MM.1S (cell line): ENCODE results near the gene RSBN1.
"Not testable (repeated sequence)": the region's sequence is repeated elsewhere in the genome, so short reads cannot be mapped to it uniquely, and the experiment has no call there.

Source experiments
- DNase-seq: peaks from one replicate; pipeline ENCODE4 v3.0.0-alpha.2; 2015
- H2AFZ ChIP-seq: fragments of 300-600 bp; sonication (generic); 2 replicates; pipeline ENCODE4 v1.6.0; 2016; ENCODE audit warnings: antibody characterized with exemption, low read length
- H3F3A ChIP-seq: fragments of 300-600 bp; sonication (generic); 2 replicates; pipeline ENCODE4 v1.6.1; 2016; ENCODE audit warnings: mild to moderate bottlenecking, antibody characterized with exemption, low read length, moderate library complexity, mixed read lengths; ENCODE audit not compliant: insufficient read depth
- H3K27ac ChIP-seq: fragments of 300-600 bp; sonication (generic); 2 replicates; pipeline ENCODE4 v1.5.1; 2016; ENCODE audit warnings: mild to moderate bottlenecking, low read length
- H3K27me3 ChIP-seq: fragments of 300-600 bp; sonication (generic); replicated peaks from 2 replicates; pipeline ENCODE4 v1.6.0; 2016; ENCODE audit warnings: low read length; ENCODE audit not compliant: insufficient read depth
- H3K36me3 ChIP-seq: fragments of 300-600 bp; sonication (generic); replicated peaks from 2 replicates; pipeline ENCODE4 v1.6.1; 2016; ENCODE audit warnings: mild to moderate bottlenecking, low read length, mixed read lengths; ENCODE audit not compliant: insufficient read depth
- H3K4me1 ChIP-seq: fragments of 300-600 bp; sonication (generic); 2 replicates; pipeline ENCODE4 v1.6.1; 2016; ENCODE audit warnings: low read length, mixed read lengths
- H3K4me2 ChIP-seq: fragments of 300-600 bp; sonication (generic); 2 replicates; pipeline ENCODE4 v1.6.0; 2016; ENCODE audit warnings: low read depth, low read length
- H3K4me3 ChIP-seq: fragments of 300-600 bp; sonication (generic); 2 replicates; pipeline ENCODE4 v1.5.1; 2016; ENCODE audit warnings: low read length, mixed read lengths
- H3K79me2 ChIP-seq: fragments of 300-600 bp; sonication (generic); 2 replicates; pipeline ENCODE4 v1.6.1; 2016; ENCODE audit warnings: mixed run types, low read length, mixed read lengths
- H3K9ac ChIP-seq: fragments of 300-600 bp; sonication (generic); 2 replicates; pipeline ENCODE4 v1.6.1; 2016; ENCODE audit warnings: low read length, mixed read lengths
- H3K9me2 ChIP-seq: fragments of 300-600 bp; sonication (generic); replicated peaks from 2 replicates; pipeline ENCODE4 v1.6.1; 2016; ENCODE audit warnings: mild to moderate bottlenecking, low read length, mixed read lengths; ENCODE audit not compliant: insufficient read depth
- H3K9me3 ChIP-seq: fragments of 300-600 bp; sonication (generic); replicated peaks from 2 replicates; pipeline ENCODE4 v1.6.1; 2016; ENCODE audit warnings: mild to moderate bottlenecking, low read length, mixed read lengths; ENCODE audit not compliant: insufficient read depth
- H4K20me1 ChIP-seq: fragments of 300-600 bp; sonication (generic); 2 replicates; pipeline ENCODE4 v1.6.1; 2016; ENCODE audit warnings: mild to moderate bottlenecking, low read length, moderate library complexity, mixed read lengths; ENCODE audit not compliant: insufficient read depth
- CTCF ChIP-seq: fragments of 300-600 bp; sonication (generic); IDR thresholded peaks from 2 replicates; pipeline ENCODE4 v1.5.1; 2016; ENCODE audit warnings: antibody characterized with exemption, low read length, mixed read lengths
- EZH2 ChIP-seq: fragments of 300-600 bp; sonication (generic); optimal IDR thresholded peaks from 2 replicates; pipeline ENCODE3; 2017; ENCODE audit warnings: low read depth, mild to moderate bottlenecking, antibody characterized with exemption, low read length, mixed read lengths
- EZH2phosphoT487 ChIP-seq: fragments of 300-600 bp; sonication (generic); IDR thresholded peaks from 2 replicates; pipeline ENCODE4 v1.6.1; 2018; ENCODE audit warnings: antibody characterized with exemption, low read length

The RSBN1 gene

GRCh38 chr1:113758631-113759332 lies 53.5 kb downstream of the RSBN1 start:
- Histone ChIP-seq H2AFZ (peak overlapping the region; percentile 71), H3F3A (peaks cover 13% of the 10 kb centered on the region; the same call in 1 of the 2 replicates), H3K27ac (peak overlapping the region; percentile 78; the same call in 1 of the 2 replicates), H3K4me2 (peak overlapping the region; percentile 76; the same call in 1 of the 2 replicates), H3K4me3 (peak overlapping the region; percentile 64), H3K27me3 (no peaks in the 10 kb centered on the region), H4K20me1 (no peaks in the 10 kb centered on the region), H3K79me2 (peaks cover 31% of the 10 kb centered on the region), H3K36me3 (no peaks in the 10 kb centered on the region), H3K4me1 (no peaks in the 10 kb centered on the region), H3K9me3 (no peaks in the 10 kb centered on the region), H3K9ac (peak overlapping the region; percentile 82), H3K9me2 (no peaks in the 10 kb centered on the region)
- DNase-seq: peak; percentile 42
- TF ChIP-seq EZH2phosphoT487: no peak
- no peak for TF ChIP-seq EZH2
- no peak for TF ChIP-seq CTCF

- Histone ChIP-seq H3K36me3 (no peaks in the 10 kb centered on the region), H2AFZ (no peak overlapping the region), H3K4me1 (no peaks in the 10 kb centered on the region), H3K9me3 (no peaks in the 10 kb centered on the region), H3K4me3 (no peak overlapping the region), H3K4me2 (no peak overlapping the region), H3K27ac (no peak overlapping the region), H4K20me1 (no peaks in the 10 kb centered on the region), H3F3A (peaks cover 13% of the 10 kb centered on the region; the same call in 1 of the 2 replicates), H3K27me3 (no peaks in the 10 kb centered on the region), H3K9ac (no peak overlapping the region), H3K79me2 (peaks cover 31% of the 10 kb centered on the region), H3K9me2 (no peaks in the 10 kb centered on the region)
- no peak for DNase-seq
- TF ChIP-seq EZH2: no peak
- no peak for TF ChIP-seq CTCF
- TF ChIP-seq EZH2phosphoT487: no peak
Observed at GRCh38 chr1:113756461-113756860, 55.8 kb downstream of the RSBN1 start.

GRCh38 chr1:113753333-113753732 lies 58.9 kb downstream of the RSBN1 start:
- H3K79me2 ChIP-seq: peaks cover 26% of the 10 kb centered on the region
- H3K9ac ChIP-seq, H3K4me1 ChIP-seq, H3F3A ChIP-seq, H3K36me3 ChIP-seq, H3K4me3 ChIP-seq, H3K4me2 ChIP-seq, H4K20me1 ChIP-seq, H3K9me2 ChIP-seq, H2AFZ ChIP-seq, H3K27me3 ChIP-seq, H3K27ac ChIP-seq, DNase-seq, H3K9me3 ChIP-seq: not testable (repeated sequence)

- Histone ChIP-seq H3K27ac (no peak overlapping the region), H3K9me3 (no peaks in the 10 kb centered on the region), H3K9ac (no peak overlapping the region), H3K4me3 (no peak overlapping the region), H4K20me1 (no peaks in the 10 kb centered on the region), H2AFZ (no peak overlapping the region), H3F3A (no peaks in the 10 kb centered on the region), H3K36me3 (no peaks in the 10 kb centered on the region), H3K4me1 (no peaks in the 10 kb centered on the region), H3K9me2 (no peaks in the 10 kb centered on the region), H3K79me2 (peaks cover 11% of the 10 kb centered on the region), H3K4me2 (no peak overlapping the region), H3K27me3 (no peaks in the 10 kb centered on the region)
- no peak for DNase-seq
- no peak for TF ChIP-seq CTCF
- no peak for TF ChIP-seq EZH2
- TF ChIP-seq EZH2phosphoT487: no peak
Observed at GRCh38 chr1:113751516-113751915, 60.8 kb downstream of the RSBN1 start.
